ENCODE results near the gene PIAS1. TPM values are rescaled to one million over a fixed set of nuclear protein-coding genes. Genes with fewer than 3 reads are reported as not detected.

Gene PIAS1
- total RNA-seq, 1 donor from 2014 or later = 67.8 TPM

DNA sequence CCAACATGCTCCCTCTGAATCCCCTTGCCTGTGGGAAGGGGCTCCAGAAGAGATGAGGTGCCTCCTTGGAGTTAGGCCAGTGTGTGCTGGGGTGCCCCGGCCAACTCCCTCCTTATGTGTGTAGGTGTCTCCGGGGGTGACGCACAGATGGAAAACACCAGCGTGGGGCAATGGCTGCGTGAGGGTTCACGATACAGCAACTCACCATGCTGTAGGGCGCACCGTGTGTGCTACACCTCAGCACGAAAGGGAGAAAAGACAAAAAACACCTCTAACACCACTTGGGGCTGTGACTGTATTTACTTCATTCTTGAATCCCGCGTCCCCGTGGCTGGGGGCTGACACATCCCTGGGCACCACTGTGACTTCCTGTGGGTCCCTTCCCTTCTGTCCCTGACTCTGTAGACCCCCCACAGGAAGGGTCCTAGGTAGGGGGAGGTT lies 152.6 kb downstream of the PIAS1 start:
- DNase-seq (ENCODE audit: low spot score) = no peak
- peaks cover 3% of the 10 kb centered on the region for H3K36me3 Mint-ChIP-seq (ENCODE audit: low read depth, unreplicated experiment)
- H3K4me3 Mint-ChIP-seq (ENCODE audit: unreplicated experiment) = no peak overlapping the region
- no peaks in the 10 kb centered on the region for H3K9me3 Mint-ChIP-seq (ENCODE audit: unreplicated experiment)
- TF ChIP-seq, protein P1, sequence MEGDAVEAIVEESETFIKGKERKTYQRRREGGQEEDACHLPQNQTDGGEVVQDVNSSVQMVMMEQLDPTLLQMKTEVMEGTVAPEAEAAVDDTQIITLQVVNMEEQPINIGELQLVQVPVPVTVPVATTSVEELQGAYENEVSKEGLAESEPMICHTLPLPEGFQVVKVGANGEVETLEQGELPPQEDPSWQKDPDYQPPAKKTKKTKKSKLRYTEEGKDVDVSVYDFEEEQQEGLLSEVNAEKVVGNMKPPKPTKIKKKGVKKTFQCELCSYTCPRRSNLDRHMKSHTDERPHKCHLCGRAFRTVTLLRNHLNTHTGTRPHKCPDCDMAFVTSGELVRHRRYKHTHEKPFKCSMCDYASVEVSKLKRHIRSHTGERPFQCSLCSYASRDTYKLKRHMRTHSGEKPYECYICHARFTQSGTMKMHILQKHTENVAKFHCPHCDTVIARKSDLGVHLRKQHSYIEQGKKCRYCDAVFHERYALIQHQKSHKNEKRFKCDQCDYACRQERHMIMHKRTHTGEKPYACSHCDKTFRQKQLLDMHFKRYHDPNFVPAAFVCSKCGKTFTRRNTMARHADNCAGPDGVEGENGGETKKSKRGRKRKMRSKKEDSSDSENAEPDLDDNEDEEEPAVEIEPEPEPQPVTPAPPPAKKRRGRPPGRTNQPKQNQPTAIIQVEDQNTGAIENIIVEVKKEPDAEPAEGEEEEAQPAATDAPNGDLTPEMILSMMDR (IDR thresholded peaks at IDR 0.05; ENCODE audit: unreplicated experiment) = no peak
- peaks cover 10% of the 10 kb centered on the region for H3K27me3 Mint-ChIP-seq (ENCODE audit: unreplicated experiment)
- H3K4me1 Mint-ChIP-seq (ENCODE audit: unreplicated experiment) = peaks cover 59% of the 10 kb centered on the region
- no peak overlapping the region for H3K27ac Mint-ChIP-seq (ENCODE audit: unreplicated experiment)

DNA sequence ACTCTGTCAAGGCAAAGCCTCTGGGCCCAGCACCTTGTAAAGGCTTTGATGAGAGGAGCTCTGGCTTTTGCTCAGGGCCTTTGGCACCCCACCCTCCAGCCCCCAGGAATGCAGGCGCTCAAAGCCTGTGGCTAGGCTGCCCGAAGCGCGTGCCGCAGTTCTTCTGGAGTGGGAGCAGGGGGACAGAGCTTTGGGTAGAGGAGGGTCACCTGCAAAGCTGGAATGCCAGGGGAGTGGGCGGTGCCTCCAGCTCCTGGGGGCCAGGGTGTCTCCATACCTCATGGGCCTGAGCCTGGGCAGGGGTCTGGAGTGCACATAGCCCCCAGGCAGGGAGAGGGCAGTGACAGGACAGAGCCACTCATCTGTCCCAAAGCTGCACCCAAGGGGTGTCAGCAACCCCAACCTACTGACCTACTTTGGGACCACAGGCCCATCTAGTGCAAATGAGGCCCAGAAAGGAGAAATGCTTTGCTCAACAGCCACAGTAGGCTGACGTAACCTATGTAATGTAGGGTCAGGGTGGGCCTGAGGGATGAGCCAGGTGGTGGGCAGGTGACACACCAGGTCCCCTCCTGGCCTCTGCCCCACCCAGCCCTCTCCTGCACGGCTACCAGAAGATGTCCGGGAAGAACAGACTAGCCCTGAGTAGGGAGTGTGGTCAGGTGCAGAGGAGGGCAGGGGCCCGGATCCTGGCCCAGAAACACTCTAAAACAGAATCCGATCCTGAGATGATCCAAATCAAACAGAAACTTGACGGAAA lies 153.2 kb downstream of the PIAS1 start:
- Mint-ChIP-seq H3K27ac (ENCODE audit: unreplicated experiment) (no peak overlapping the region), H3K36me3 (ENCODE audit: low read depth, unreplicated experiment) (peaks cover 3% of the 10 kb centered on the region)
- DNase-seq (ENCODE audit: low spot score) = no peak

DNA sequence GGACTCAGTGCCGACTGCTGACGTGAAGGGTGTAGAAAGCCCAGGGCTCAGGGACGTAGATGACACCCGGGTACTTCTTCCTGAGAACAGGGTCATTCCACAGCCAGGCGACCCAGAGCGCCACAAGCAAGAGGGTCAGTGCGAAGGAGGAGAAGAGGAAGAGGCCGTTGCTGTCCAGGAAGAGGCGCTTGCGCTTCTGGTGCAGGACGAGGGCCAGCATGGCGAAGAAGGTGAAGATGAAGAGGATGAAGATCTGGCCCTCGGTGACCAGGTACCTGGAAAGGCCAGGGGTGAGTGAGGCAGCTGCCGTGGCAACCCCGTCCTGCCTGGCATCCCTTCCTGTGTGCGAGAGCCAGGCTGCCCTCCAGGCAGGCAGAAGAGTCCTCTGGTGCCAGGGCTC lies 154.0 kb downstream of the PIAS1 start:
- TF ChIP-seq, protein P1 (IDR thresholded peaks at IDR 0.05; ENCODE audit: unreplicated experiment) = no peak
- H3K27me3 Mint-ChIP-seq (ENCODE audit: unreplicated experiment) = peaks cover 9% of the 10 kb centered on the region
- peaks cover 50% of the 10 kb centered on the region for H3K4me1 Mint-ChIP-seq (ENCODE audit: unreplicated experiment)
- no peak overlapping the region for H3K27ac Mint-ChIP-seq (ENCODE audit: unreplicated experiment)
- H3K9me3 Mint-ChIP-seq (ENCODE audit: unreplicated experiment) = no peaks in the 10 kb centered on the region
- no peak overlapping the region for H3K4me3 Mint-ChIP-seq (ENCODE audit: unreplicated experiment)
- DNase-seq (ENCODE audit: low spot score) = no peak
- peaks cover 3% of the 10 kb centered on the region for H3K36me3 Mint-ChIP-seq (ENCODE audit: low read depth, unreplicated experiment)

More for the DNA sequence above, 153.2 kb downstream of the PIAS1 start:
- peaks cover 53% of the 10 kb centered on the region for H3K4me1 Mint-ChIP-seq (ENCODE audit: unreplicated experiment)
- no peaks in the 10 kb centered on the region for H3K9me3 Mint-ChIP-seq (ENCODE audit: unreplicated experiment)
- peaks cover 9% of the 10 kb centered on the region for H3K27me3 Mint-ChIP-seq (ENCODE audit: unreplicated experiment)
- TF ChIP-seq, protein P1 (IDR thresholded peaks at IDR 0.05; ENCODE audit: unreplicated experiment) = no peak
- no peak overlapping the region for H3K4me3 Mint-ChIP-seq (ENCODE audit: unreplicated experiment)

DNA sequence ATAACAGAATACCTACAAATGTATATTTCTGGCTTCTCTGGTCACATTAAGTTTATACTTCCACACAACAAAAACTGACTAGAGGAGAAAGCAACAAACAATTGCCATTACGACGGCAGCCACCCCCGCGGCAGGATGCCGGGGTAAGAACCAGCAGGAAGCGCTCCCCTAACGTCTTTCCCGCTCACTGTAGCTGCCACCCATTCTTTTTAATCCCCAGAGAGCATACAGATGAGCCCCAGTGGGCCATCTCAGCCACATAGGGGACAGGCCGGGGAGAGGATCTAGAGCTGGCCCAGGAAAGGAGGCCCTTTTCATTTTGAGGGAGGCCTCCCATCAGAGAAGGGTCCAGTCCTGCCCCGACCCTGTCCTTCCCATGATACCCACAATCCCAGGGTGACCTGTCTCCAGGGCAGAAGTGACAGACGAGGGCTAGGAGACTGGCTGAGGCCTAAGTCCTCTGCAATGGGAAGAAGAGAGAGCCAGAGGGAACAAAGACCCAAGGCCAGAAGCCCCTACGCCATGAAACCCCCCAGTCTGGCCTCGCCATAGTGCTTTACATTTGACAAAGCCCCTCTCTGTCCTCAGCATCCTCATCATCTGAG lies 154.6 kb downstream of the PIAS1 start:
- Mint-ChIP-seq H3K4me1 (ENCODE audit: unreplicated experiment) (peaks cover 44% of the 10 kb centered on the region), H3K4me3 (ENCODE audit: unreplicated experiment) (no peak overlapping the region), H3K9me3 (ENCODE audit: unreplicated experiment) (no peaks in the 10 kb centered on the region), H3K27me3 (ENCODE audit: unreplicated experiment) (peaks cover 7% of the 10 kb centered on the region), H3K36me3 (ENCODE audit: low read depth, unreplicated experiment) (peaks cover 3% of the 10 kb centered on the region), H3K27ac (ENCODE audit: unreplicated experiment) (peak overlapping the region; percentile 64)
- no peak for DNase-seq (ENCODE audit: low spot score)
- TF ChIP-seq, protein P1 (IDR thresholded peaks at IDR 0.05; ENCODE audit: unreplicated experiment) = no peak

DNA sequence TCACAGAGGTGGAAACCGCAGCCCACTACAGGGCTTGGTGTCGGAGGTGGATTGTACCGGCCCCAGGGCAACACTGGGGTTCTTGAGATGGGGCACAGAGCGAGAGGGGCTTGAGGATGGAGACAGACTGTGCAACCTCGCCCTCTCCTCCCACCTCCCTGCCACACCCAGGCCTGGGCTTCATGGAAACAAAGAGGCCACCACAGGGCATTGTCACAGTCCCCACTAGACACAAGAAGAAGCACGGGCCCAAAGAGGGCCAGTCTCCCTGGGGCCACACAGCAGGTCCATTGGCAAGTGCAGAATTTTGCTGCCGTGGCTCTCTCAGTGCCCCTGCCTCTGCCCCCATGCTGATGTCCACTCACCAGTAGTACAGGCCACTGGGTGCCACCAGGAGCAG lies 155.2 kb downstream of the PIAS1 start:
- no peak for DNase-seq (ENCODE audit: low spot score)
- H3K9me3 Mint-ChIP-seq (ENCODE audit: unreplicated experiment) = no peaks in the 10 kb centered on the region
- no peak overlapping the region for H3K4me3 Mint-ChIP-seq (ENCODE audit: unreplicated experiment)
- no peak overlapping the region for H3K27ac Mint-ChIP-seq (ENCODE audit: unreplicated experiment)
- peaks cover 44% of the 10 kb centered on the region for H3K4me1 Mint-ChIP-seq (ENCODE audit: unreplicated experiment)
- H3K27me3 Mint-ChIP-seq (ENCODE audit: unreplicated experiment) = peaks cover 6% of the 10 kb centered on the region
- TF ChIP-seq, protein P1 (IDR thresholded peaks at IDR 0.05; ENCODE audit: unreplicated experiment) = no peak
- peaks cover 3% of the 10 kb centered on the region for H3K36me3 Mint-ChIP-seq (ENCODE audit: low read depth, unreplicated experiment)
